ENCODE measurements around the gene GCN1.

Gene GCN1

DNA sequence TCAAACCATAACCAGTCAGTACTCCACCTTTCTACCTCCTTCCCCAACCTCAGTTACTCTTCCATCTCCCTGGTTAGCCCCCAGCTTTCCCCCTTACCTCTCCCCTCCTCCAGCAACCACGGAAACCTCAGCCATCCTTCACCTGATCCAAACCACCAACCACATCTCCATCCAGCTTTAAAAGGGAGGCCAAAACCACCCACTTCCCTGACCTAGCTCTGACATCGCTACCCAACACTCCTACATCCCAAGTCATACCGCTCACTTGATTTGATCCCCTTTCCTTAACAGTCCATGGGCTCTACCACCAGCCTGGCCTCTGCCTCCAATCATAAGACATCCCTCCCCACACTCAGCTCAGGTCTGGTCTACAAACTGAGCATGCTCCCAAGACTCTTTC, 79.4 kb downstream of the GCN1 start:
- Histone ChIP-seq H3K4me3 (peak overlapping the region; percentile 91; the same call in 1 of the 2 replicates), H3K9me3 (no peaks in the 10 kb centered on the region), H3K4me1 (peaks cover 18% of the 10 kb centered on the region)

GRCh38 chr12:120110550-120111501, 83.7 kb downstream of the GCN1 start:
- H3K4me3 ChIP-seq, result no peak overlapping the region

More for the DNA sequence above, 79.4 kb downstream of the GCN1 start:
- in situ Hi-C loops (cut with MboI; ENCODE audit: low sequenced_read_pairs), result no loop called here
- peaks cover 10% of the 10 kb centered on the region; the same call in 1 of the 2 replicates for H3K36me3 ChIP-seq (replicated peaks)
- DNase-seq (ENCODE audit: low spot score in 2 of 2), result no peak
- no peaks in the 10 kb centered on the region for H3K27me3 ChIP-seq (ENCODE audit: low read depth)

GRCh38 chr12:120109570-120110267, 84.8 kb downstream of the GCN1 start:
- in situ Hi-C loops (cut with MboI; ENCODE audit: low sequenced_read_pairs), result no loop called here
- Histone ChIP-seq H3K4me1 (no peaks in the 10 kb centered on the region), H3K9me3 (no peaks in the 10 kb centered on the region), H3K36me3 (replicated peaks) (peaks cover 10% of the 10 kb centered on the region; the same call in 1 of the 2 replicates), H3K27me3 (ENCODE audit: low read depth) (no peaks in the 10 kb centered on the region), H3K4me3 (no peak overlapping the region)
- no peak for DNase-seq (ENCODE audit: low spot score in 2 of 2)

More at GRCh38 chr12:120110550-120111501, 83.7 kb downstream of the GCN1 start:
- peaks cover 16% of the 10 kb centered on the region for H3K36me3 ChIP-seq (replicated peaks)
- H3K4me1 ChIP-seq, result peaks cover under 1% of the 10 kb centered on the region
- H3K27me3 ChIP-seq (ENCODE audit: low read depth), result no peaks in the 10 kb centered on the region
- in situ Hi-C loops (cut with MboI; ENCODE audit: low sequenced_read_pairs), result no loop called here
- no peaks in the 10 kb centered on the region for H3K9me3 ChIP-seq
- no peak for DNase-seq (ENCODE audit: low spot score in 2 of 2)

DNA sequence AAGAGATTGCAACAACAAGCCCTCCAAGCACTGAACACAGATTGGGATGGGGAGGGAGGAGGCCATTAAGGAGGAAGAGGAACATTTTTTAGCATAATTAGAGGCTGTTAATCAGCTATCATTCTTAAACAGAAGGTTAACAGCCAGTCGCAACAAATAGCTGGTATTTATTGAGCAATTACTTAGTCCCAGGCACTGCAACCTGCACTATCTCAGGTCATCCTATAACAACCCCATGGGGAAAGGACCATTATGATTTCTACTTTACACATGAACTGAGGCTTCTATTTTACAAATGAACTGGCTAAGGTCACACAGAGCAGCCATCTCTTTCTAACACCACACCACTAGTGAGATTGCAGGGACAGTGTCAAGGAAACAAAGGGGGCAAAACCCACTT, 88.4 kb downstream of the GCN1 start:
- no peak for DNase-seq (ENCODE audit: low spot score in 2 of 2)
- Histone ChIP-seq H3K36me3 (replicated peaks) (peaks cover 30% of the 10 kb centered on the region), H3K9me3 (no peaks in the 10 kb centered on the region), H3K27me3 (ENCODE audit: low read depth) (no peaks in the 10 kb centered on the region), H3K4me3 (no peak overlapping the region), H3K4me1 (no peaks in the 10 kb centered on the region)
- in situ Hi-C loops (cut with MboI; ENCODE audit: low sequenced_read_pairs), result no loop called here

DNA sequence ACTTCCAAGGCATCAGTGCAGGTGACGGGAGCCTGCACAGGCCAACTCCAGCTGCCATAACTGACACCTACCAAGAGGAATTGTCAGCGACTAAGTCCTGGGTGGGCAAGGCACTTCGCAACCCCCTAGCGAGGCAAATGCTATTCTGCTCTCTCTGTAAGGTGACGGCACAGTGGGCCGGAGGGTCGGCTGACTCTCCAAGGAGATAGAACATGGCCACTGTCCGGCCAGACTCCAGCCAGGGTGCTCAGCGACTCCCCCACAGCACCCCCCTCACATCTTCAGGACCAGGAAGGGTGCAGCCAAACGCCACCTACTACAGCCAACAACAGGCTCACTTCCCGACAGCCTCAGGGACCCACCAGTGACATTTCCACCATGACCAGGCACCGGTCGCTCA, 91.1 kb downstream of the GCN1 start:
- H3K36me3 ChIP-seq (replicated peaks), result peaks cover 38% of the 10 kb centered on the region
- H3K4me1 ChIP-seq, result no peaks in the 10 kb centered on the region
- H3K9me3 ChIP-seq, result no peaks in the 10 kb centered on the region
- no peaks in the 10 kb centered on the region for H3K27me3 ChIP-seq (ENCODE audit: low read depth)
- no peak overlapping the region for H3K4me3 ChIP-seq
- no peak for DNase-seq (ENCODE audit: low spot score in 2 of 2)
- in situ Hi-C loops (cut with MboI; ENCODE audit: low sequenced_read_pairs), result no loop called here

DNA sequence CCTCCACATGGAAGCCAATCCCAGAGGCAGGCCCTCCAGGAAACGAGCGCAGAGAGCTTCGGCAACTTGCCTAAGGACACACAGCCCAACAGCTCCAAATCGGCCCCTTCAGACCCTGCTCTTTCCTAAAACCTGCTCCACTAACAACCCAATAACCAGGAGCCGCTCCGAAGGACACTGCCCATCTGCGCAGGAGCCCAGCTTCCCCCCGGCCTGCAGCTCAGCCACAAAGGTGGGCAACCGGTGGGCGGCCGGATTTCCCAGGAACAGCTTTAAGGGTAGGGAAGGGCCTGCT, 91.5 kb downstream of the GCN1 start:
- Histone ChIP-seq H3K4me1 (no peaks in the 10 kb centered on the region), H3K27me3 (ENCODE audit: low read depth) (no peaks in the 10 kb centered on the region), H3K4me3 (no peak overlapping the region), H3K9me3 (no peaks in the 10 kb centered on the region), H3K36me3 (replicated peaks) (peaks cover 38% of the 10 kb centered on the region)
- no peak for DNase-seq (ENCODE audit: low spot score in 2 of 2)
- in situ Hi-C loops (cut with MboI; ENCODE audit: low sequenced_read_pairs), result no loop called here

- in situ Hi-C loops (cut with MboI; ENCODE audit: low sequenced_read_pairs), result no loop called here
Observed at GRCh38 chr12:120102189-120103043, 92.1 kb downstream of the GCN1 start.

DNA sequence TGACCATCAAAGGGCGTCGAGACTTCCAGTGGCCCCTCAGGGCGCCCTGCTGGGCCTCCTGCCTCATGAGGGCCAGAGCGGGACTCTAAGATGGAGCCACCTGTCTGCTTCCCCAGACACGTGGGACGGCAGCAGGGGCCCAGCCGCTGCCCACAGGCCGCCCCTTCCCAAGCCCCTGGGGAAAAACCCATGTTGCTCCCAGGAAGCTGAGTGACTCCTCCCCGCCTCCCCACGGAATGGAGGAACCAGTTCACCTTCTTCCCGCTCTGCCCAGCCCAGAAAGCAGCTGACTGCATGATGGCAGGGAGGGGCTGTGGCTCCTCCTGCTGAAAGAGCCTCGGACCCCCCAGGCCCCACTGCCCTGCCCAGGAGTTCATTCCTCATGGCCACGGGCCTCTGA, 92.9 kb downstream of the GCN1 start:
- DNase-seq (ENCODE audit: low spot score in 2 of 2), result no peak
- in situ Hi-C loops (cut with MboI; ENCODE audit: low sequenced_read_pairs), result no loop called here
- no peaks in the 10 kb centered on the region for H3K27me3 ChIP-seq (ENCODE audit: low read depth)
- no peak overlapping the region for H3K4me3 ChIP-seq
- no peaks in the 10 kb centered on the region for H3K4me1 ChIP-seq
- H3K36me3 ChIP-seq (replicated peaks), result peaks cover 49% of the 10 kb centered on the region
- H3K9me3 ChIP-seq, result no peaks in the 10 kb centered on the region

More at GRCh38 chr12:120102189-120103043, 92.1 kb downstream of the GCN1 start:
- DNase-seq (ENCODE audit: low spot score in 2 of 2), result no peak
- Histone ChIP-seq H3K9me3 (no peaks in the 10 kb centered on the region), H3K4me1 (no peaks in the 10 kb centered on the region), H3K4me3 (no peak overlapping the region), H3K36me3 (replicated peaks) (peaks cover 41% of the 10 kb centered on the region), H3K27me3 (ENCODE audit: low read depth) (no peaks in the 10 kb centered on the region)

- H3K27me3 ChIP-seq (ENCODE audit: low read depth), result no peaks in the 10 kb centered on the region
- in situ Hi-C loops (cut with MboI; ENCODE audit: low sequenced_read_pairs), result no loop called here
- no peaks in the 10 kb centered on the region for H3K9me3 ChIP-seq
- peaks cover 51% of the 10 kb centered on the region for H3K36me3 ChIP-seq (replicated peaks)
- no peak for DNase-seq (ENCODE audit: low spot score in 2 of 2)
- no peaks in the 10 kb centered on the region for H3K4me1 ChIP-seq
- no peak overlapping the region for H3K4me3 ChIP-seq
Observed at GRCh38 chr12:120101182-120101581, 93.3 kb downstream of the GCN1 start.

- in situ Hi-C loops (cut with MboI; ENCODE audit: low sequenced_read_pairs), result no loop called here
- Histone ChIP-seq H3K36me3 (replicated peaks) (peaks cover 48% of the 10 kb centered on the region), H3K4me3 (no peak overlapping the region), H3K4me1 (no peaks in the 10 kb centered on the region), H3K27me3 (ENCODE audit: low read depth) (no peaks in the 10 kb centered on the region), H3K9me3 (no peaks in the 10 kb centered on the region)
- DNase-seq (ENCODE audit: low spot score in 2 of 2), result no peak
Observed at GRCh38 chr12:120100630-120101029, 93.9 kb downstream of the GCN1 start.

- no peak overlapping the region for H3K4me3 ChIP-seq
- in situ Hi-C loops (cut with MboI; ENCODE audit: low sequenced_read_pairs), result no loop called here
- no peaks in the 10 kb centered on the region for H3K9me3 ChIP-seq
- DNase-seq (ENCODE audit: low spot score in 2 of 2), result no peak
- H3K4me1 ChIP-seq, result no peaks in the 10 kb centered on the region
- H3K27me3 ChIP-seq (ENCODE audit: low read depth), result no peaks in the 10 kb centered on the region
- peaks cover 50% of the 10 kb centered on the region for H3K36me3 ChIP-seq (replicated peaks)
Observed at GRCh38 chr12:120099738-120100137, 94.8 kb downstream of the GCN1 start.

DNA sequence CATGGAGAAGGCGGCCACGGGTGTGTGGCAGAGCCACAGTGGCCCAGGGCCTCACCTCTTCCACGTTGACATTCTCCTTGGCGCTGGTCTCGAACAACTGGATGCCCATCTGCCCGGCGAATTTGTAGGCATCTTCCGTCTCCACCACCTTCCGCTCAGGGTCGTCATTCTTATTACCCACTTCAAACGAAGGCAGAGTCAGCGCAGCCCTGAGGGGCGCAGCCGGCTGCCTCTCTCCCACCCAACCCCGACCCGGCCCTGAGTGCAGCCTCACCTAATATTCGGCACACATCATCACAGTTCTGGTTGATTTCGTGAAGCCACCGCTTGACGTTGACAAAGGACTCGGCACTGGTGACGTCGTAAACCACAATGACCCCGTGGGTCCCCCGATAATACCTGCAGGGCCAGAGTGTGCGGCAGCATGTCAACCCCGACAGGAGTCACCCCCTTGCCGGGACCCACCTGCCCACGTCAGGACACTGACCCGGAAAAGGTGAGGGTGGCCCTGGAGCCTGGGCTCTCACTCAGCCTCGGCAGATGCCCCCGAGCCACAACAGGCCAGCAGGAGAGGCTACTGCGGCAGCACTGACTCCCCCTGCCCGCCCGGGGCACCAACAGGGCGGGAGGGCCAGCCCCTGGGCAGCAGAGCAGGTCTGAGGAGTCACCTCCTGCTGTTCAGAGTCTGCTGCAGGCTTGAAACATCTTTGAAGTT, 95.6 kb downstream of the GCN1 start:
- Histone ChIP-seq H3K27me3 (ENCODE audit: low read depth) (no peaks in the 10 kb centered on the region), H3K4me1 (no peaks in the 10 kb centered on the region), H3K9me3 (no peaks in the 10 kb centered on the region), H3K36me3 (replicated peaks) (peaks cover 43% of the 10 kb centered on the region), H3K4me3 (no peak overlapping the region)
- in situ Hi-C loops (cut with MboI; ENCODE audit: low sequenced_read_pairs), result no loop called here
- DNase-seq (ENCODE audit: low spot score in 2 of 2), result no peak

DNA sequence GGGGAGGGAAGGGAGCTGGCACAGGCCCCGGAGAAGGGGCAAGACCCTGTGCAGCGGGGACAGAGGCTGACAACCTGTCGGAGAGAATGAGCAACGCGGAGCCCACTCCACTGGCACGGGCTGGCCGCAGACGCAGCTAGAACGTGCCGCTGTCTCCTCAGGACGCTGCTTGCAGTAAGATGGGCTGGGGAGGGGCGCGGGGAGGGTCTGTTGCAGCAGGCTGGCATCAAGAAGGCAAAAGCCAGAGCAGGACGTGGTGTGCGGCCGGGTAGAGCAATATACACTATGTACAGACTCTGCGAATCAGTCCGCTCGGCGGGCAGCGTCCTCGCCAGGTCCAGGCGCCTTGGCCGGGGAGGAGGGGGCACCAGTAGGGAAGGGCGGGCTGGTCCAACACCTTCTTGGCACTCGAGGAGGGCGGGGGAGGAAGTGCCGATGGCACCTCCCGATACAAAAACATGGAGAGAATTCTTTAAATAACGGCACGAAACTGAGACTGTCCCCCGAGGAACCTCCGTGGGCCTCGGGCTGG, 97.8 kb downstream of the GCN1 start:
- in situ Hi-C loops (cut with MboI; ENCODE audit: low sequenced_read_pairs), result no loop called here
- Histone ChIP-seq H3K36me3 (replicated peaks) (peaks cover 31% of the 10 kb centered on the region), H3K4me3 (no peak overlapping the region), H3K4me1 (no peaks in the 10 kb centered on the region), H3K9me3 (no peaks in the 10 kb centered on the region), H3K27me3 (ENCODE audit: low read depth) (no peaks in the 10 kb centered on the region)
- DNase-seq (ENCODE audit: low spot score in 2 of 2), result no peak
